HCT116 (cell line): ENCODE data around the gene SULT1A1.

Source experiments
- ATF3 ChIP-seq: IDR thresholded peaks from 2 replicates; pipeline ENCODE4 v1.6.1; 2012
- CEBPB ChIP-seq: IDR thresholded peaks from 2 replicates; pipeline ENCODE4 v1.6.1; 2012; ENCODE audit warnings: low read depth
- CTCF ChIP-seq, 3 experiments: fragments of 200-600 bp in 1 of 3; sonication (generic) in 1 of 3; IDR thresholded peaks in 2 of 3; conservative IDR thresholded peaks in 1 of 3; 2 replicates each; pipeline ENCODE4 v1.5.1; 2012 to 2017; ENCODE audit warnings: low read depth in 2 of 3, low read length in 2 of 3, antibody characterized with exemption in 1 of 3, borderline replicate concordance in 1 of 3, control low read depth in 1 of 3, mild to moderate bottlenecking in 1 of 3, mixed read lengths in 1 of 3, mixed run types in 1 of 3, moderate library complexity in 1 of 3; ENCODE audit not compliant: insufficient read depth in 1 of 3
- EZH2 ChIP-seq: fragments of 200-600 bp; sonication (generic); IDR thresholded peaks from 2 replicates; pipeline ENCODE4 v1.6.1; 2017; ENCODE audit warnings: antibody characterized with exemption, mixed run types
- EZH2phosphoT487 ChIP-seq: fragments of 200-600 bp; IDR thresholded peaks from 2 replicates; pipeline ENCODE4 v1.6.1; 2018; ENCODE audit warnings: antibody characterized with exemption, borderline replicate concordance
- JUND ChIP-seq: IDR thresholded peaks from 2 replicates; pipeline ENCODE4 v1.6.1; 2012
- MAX ChIP-seq: IDR thresholded peaks from 2 replicates; pipeline ENCODE4 v1.6.1; 2012
- POLR2A ChIP-seq: IDR thresholded peaks from 2 replicates; pipeline ENCODE4 v1.7.0; 2011; ENCODE audit warnings: borderline replicate concordance; ENCODE audit not compliant: insufficient read depth, insufficient read length; ENCODE audit errors: extremely low read depth
- POLR2AphosphoS5 ChIP-seq: IDR thresholded peaks from 2 replicates; pipeline ENCODE4 v1.6.1; 2011; ENCODE audit warnings: mild to moderate bottlenecking, low read depth, low read length, moderate library complexity
- RAD21 ChIP-seq: IDR thresholded peaks from 2 replicates; pipeline ENCODE4 v1.6.1; 2012; ENCODE audit warnings: low read depth, mild to moderate bottlenecking
- SP1 ChIP-seq: IDR thresholded peaks from 2 replicates; pipeline ENCODE4 v1.6.1; 2012; ENCODE audit warnings: low read depth
- SRF ChIP-seq: IDR thresholded peaks from 2 replicates; pipeline ENCODE4 v1.6.1; 2012; ENCODE audit warnings: low read depth
- TCF7L2 ChIP-seq: IDR thresholded peaks from 2 replicates; pipeline ENCODE4 v1.7.0; 2011; ENCODE audit warnings: borderline replicate concordance, inconsistent platforms; ENCODE audit not compliant: insufficient read depth, insufficient read length; ENCODE audit errors: extremely low read depth
- ZNF274 ChIP-seq: fragments of 200-500 bp; sonication (Bioruptor generic); IDR thresholded peaks from 2 replicates; pipeline ENCODE4 v1.6.1; 2014; ENCODE audit warnings: mild to moderate bottlenecking, low read depth, low read length, inconsistent platforms

- TF ChIP-seq CTCF (IDR thresholded peaks at IDR 0.05 in 2 of 3, conservative IDR thresholded peaks at IDR 0.05 in 1 of 3; ENCODE audit: borderline replicate concordance in 1 of 3, insufficient read depth in 1 of 3, low read depth in 2 of 3, low read length in 2 of 3) = no peak
- TF ChIP-seq ATF3 = no peak
- TF ChIP-seq SRF = no peak
- TF ChIP-seq EZH2 = no peak
- no peak for TF ChIP-seq MAX
- no peak for TF ChIP-seq SP1
- TF ChIP-seq TCF7L2 = no peak
- TF ChIP-seq POLR2A = no peak
- no peak for TF ChIP-seq RAD21
- TF ChIP-seq CEBPB = no peak
- TF ChIP-seq POLR2AphosphoS5 = no peak
- TF ChIP-seq ZNF274 = no peak
- no peak for TF ChIP-seq JUND
- TF ChIP-seq EZH2phosphoT487 = no peak
Measured at GRCh38 chr16:28603381-28604185, 6.3 kb downstream of the SULT1A1 start.
